GM18868 (cell line): ENCODE results near the gene SPATA13.
A peak's percentile ranks its signal among the peaks of the same experiment; 100 is the strongest.

Experiments
- ATAC-seq: cut with Tn5 transposase; IDR thresholded peaks from one replicate; pipeline ENCODE4 v1.9.1; 2021; ENCODE audit warnings: mild to moderate bottlenecking, moderate library complexity; ENCODE audit not compliant: unreplicated experiment

SPATA13 gene

GRCh38 chr13:24141333-24141910 lies 19.1 kb upstream of the SPATA13 start:
- ATAC-seq = no peak

DNA sequence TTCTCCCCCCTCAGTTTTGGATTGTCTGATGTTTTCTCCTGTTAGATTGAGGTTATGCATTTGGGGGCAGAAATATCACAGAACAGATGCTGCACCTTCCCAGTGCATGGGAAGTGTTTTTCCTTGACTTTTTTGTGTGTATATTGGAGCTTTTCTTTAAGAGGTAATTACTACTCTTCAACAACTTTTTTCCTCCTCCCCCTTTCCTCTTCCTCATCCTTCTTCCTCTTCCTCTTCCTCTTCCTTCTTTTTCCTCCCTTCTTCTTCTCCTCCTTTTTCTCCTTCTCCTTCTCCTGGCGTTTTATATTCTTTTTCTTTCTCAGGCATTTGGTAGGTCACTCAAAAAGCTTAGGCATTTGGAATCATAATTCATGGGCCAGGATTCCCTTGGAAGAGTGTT lies 18.1 kb upstream of the SPATA13 start:
- no peak for ATAC-seq

GRCh38 chr13:24142886-24143285 lies 17.6 kb upstream of the SPATA13 start:
- ATAC-seq = no peak

DNA sequence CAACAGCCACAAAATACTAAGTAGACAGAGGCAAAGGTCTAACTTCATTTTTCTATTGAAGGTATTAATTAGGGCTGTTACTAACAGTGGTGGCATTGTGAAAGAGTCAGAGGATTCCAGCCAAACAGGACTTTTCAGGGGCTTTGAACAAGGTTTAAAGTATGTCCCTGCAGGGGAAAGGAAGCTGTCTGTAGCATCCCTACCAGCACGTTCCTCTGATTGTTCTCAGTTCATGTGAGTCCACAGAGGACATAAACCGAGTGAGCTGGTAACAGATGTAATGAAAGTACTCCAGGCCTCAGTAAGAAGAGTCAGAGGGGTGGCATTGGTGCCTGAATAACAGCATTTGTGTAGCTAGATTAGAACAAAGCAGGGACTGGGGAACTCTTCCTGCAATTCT lies 15.3 kb upstream of the SPATA13 start:
- no peak for ATAC-seq

- ATAC-seq = no peak
Measured at GRCh38 chr13:24145674-24146073, 14.8 kb upstream of the SPATA13 start.

- ATAC-seq = no peak
Measured at GRCh38 chr13:24146961-24147569, 13.5 kb upstream of the SPATA13 start.

DNA sequence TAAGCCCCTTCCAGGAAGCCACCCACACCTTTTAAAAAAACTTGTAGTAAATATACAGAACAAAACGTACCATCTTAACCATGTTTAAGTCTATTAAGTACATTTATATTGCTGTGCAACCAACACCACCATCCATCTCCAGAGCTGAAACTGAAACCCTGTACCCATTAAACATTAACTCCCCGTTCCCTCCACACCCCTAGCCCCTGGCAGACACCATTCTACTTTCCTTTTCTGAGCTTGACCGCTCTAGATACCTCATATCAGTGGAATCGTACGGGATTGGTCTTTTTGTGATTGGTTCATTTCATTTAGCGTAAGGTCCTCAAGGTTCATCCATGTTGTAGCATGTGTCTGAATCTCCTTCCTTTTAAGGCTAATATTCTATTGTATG lies 13.0 kb upstream of the SPATA13 start:
- ATAC-seq = no peak

DNA sequence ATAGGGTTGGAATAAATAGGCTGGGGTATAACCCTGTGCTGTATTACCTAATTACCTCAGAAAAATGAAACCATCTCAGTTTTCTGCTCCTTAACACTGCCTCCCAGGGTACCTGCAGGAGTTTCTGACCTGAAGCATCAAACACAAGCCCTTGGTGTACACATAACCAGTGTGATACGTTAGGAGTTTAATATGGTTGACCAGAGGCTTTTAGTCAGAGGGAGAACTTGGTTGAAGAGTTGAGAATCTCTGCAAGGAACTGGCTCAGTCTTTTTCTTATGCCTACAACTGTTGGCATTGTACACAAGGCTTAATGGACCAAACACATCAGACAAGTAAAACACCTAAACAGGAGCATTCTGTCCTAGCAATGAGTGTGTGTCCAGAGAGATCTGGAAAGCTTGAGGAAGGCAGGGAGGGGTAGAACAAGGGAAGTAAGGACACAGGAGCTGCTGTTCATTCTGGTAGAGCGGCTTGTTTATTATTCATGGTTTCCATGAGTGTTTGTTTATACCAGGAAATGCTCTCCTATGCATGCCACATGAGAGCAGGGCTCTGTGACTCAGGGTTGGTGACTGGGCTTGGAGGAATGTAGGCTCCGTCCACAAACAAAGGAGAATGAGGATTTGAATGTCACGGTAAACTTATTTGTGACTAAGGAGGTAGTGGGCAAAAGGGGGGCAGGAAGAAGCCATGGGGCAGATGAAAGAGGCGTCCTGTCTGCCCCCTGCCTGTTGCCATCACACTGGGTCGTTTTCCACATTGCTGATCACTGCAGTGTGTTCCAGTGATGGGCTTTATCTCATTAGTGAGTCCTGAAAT lies 11.9 kb upstream of the SPATA13 start:
- ATAC-seq = no peak

DNA sequence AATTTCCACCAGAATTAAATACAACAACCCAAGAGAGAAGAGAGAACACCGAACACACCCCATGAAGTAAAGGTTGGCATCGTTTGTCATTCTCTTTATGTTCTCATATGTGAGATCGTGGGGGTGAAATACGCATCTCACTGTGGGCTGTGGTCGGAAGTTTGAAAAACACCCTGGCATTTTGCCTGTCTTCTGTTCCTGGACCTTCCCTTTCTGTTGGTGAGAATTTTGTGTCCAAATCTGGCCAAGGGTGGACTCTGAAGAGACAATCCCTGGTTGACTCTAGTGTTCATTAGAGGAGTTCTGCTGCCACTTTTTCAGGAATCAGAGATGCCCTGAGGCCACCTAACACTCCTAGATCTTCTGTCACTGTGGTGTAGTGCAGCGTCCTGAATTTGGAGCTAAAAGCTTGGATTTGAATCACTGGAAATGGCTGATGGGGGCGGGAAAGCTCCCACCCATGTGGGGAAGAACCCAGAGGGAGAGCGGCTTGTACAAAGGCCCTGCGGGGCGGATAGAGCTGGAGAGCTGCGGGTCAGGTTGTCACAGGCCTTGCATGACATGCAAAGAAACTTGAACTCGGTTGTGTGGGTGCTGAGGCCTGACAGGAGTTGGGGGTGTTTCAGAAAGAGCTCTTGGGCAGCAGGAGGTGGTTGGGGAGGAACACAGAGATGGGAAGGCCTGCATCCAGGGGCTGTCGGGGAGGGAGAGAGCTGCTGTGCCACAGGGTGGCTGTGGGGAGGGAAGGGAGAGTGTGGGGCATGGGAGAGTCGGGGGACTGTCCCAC lies 11.1 kb upstream of the SPATA13 start:
- no peak for ATAC-seq

DNA sequence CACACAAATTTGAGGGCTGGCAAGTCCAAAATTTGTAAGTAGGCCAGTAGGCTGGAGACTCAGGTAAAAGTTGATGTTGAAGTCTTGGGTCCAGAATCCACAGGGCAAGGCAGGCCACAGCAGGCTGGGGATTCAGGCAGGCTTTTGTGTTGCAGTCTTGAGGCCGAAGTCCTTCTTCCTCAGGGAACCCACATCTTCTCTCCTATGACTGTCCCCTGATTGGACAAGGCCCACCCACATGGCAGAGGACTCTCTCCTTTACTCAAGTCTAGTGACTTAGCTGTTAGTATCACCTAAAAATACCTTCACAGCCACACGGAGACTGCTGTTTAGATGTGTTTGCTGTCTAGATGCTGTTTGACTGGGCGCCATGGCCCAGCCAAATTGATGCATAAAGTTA lies 9.9 kb upstream of the SPATA13 start:
- ATAC-seq = no peak

- ATAC-seq = no peak
Measured at GRCh38 chr13:24151864-24152263, 8.7 kb upstream of the SPATA13 start.

- ATAC-seq = no peak
Measured at GRCh38 chr13:24152292-24153214, 8.0 kb upstream of the SPATA13 start.

- ATAC-seq = no peak
Measured at GRCh38 chr13:24153347-24153746, 7.2 kb upstream of the SPATA13 start.

GRCh38 chr13:24153979-24154701 lies 6.4 kb upstream of the SPATA13 start:
- ATAC-seq = no peak

- ATAC-seq = no peak
Measured at GRCh38 chr13:24159357-24159756, 1.2 kb upstream of the SPATA13 start.

DNA sequence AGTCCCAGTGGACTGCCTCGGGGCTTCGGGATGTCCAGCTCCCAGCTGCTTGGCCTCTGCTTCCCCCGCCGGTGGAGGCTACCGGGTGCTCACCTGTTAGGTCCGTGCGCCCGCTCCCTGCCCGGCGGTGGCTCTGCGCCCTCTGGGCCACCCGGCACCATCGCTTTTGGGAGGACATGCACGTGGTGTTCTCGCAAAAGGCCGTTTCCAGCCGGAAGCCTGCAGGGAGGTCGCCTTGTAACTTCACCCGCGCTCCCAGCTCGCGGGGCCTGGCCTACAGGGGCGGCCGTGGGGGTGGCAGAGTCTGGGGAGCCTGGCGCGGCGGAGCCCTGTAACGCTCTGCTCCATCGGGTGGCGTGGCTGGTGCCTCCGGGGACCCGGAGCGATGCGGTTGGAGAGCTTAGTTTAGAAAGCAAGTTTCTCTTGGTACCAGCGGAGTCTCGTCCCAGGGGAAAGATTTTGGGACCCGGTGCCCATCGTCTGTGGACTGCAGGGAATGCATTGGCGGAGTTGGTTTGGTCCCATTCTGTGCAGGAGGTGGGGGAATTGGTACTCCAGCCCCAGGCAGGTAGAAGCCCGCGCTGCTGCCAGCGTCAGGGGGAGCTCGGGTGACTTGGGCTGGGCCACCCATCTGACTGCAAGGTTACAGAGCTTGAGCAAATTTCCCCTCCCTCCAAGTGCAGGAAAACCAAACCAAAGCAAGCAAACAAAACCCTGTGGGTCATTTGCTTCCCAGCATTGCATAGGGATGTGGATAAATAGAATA lies 673 bp downstream of the SPATA13 start:
- peak; percentile 33 for ATAC-seq

- ATAC-seq = no peak
Measured at GRCh38 chr13:24161980-24162525, 1.5 kb downstream of the SPATA13 start.

DNA sequence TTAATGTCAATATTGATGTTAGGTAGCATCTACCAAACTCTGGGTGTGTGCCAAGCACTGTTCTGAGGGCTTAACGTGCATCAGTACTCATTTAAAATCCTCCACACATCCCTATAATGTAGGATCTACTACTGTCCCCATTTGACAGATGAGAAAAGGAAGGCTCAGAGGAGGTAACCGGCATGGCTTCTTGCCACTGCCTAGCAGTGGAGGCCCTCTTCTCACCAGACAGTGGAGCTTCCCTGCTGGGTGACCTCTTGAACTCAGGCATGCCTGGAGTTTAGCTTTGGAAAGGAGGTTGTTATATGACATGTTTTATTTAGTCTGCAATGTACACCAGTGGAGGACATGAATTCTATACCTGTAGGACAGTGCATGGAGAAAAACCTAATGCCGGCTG lies 2.1 kb downstream of the SPATA13 start:
- no peak for ATAC-seq

DNA sequence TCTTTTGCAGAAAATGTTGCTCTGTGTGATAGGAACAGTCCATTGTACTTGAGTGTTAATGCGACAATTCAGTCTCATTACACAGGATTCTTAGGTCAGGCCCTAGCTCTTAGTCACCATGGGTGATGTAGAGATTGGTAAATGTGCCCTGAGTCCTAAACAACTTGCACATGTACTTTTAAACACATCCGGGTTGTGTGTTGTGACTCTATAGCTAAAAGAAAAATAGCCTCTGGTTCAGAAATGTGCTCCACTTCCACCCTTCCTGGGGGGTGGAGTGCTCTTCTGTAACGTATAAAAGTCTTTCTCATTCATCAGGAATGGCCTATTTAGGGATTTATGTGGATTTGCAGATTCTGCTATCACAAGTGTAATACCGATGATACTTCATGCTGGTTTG lies 5.2 kb downstream of the SPATA13 start:
- ATAC-seq = no peak
